Rectal smooth muscle tissue (tissue), 1 donor: ENCODE measurements around the gene FREM1.

ENCODE experiments used
- H3K27ac ChIP-seq: one replicate; pipeline ENCODE4 v1.7.0; 2013; ENCODE audit warnings: low read depth, low read length, inconsistent platforms
- H3K27me3 ChIP-seq: one replicate; pipeline ENCODE4 v1.7.0; 2013; ENCODE audit warnings: low read length; ENCODE audit not compliant: control insufficient read depth, insufficient read depth
- H3K36me3 ChIP-seq: one replicate; pipeline ENCODE4 v1.7.0; 2013; ENCODE audit warnings: low read length; ENCODE audit not compliant: control insufficient read depth, insufficient read depth
- H3K4me1 ChIP-seq: one replicate; pipeline ENCODE4 v1.7.0; 2013; ENCODE audit warnings: low read length; ENCODE audit not compliant: control insufficient read depth, insufficient read depth
- H3K4me3 ChIP-seq: one replicate; pipeline ENCODE4 v1.7.0; 2013; ENCODE audit warnings: low read length
- H3K9ac ChIP-seq: one replicate; pipeline ENCODE4 v1.7.0; 2013; ENCODE audit warnings: low read length

Gene FREM1

GRCh38 chr9:14723301-14723700 is 186.9 kb downstream of the FREM1 start:
- no peak overlapping the region for H3K9ac ChIP-seq
- peaks cover 2% of the 10 kb centered on the region for H3K27me3 ChIP-seq
- no peak overlapping the region for H3K27ac ChIP-seq
- H3K36me3 ChIP-seq: no peaks in the 10 kb centered on the region
- H3K4me3 ChIP-seq: no peak overlapping the region
- H3K4me1 ChIP-seq: no peaks in the 10 kb centered on the region

- no peak within 1 kb of the TSS for H3K27ac ChIP-seq
- H3K36me3 ChIP-seq: no peaks in the 10 kb centered on the region
- H3K27me3 ChIP-seq: peaks cover 2% of the 10 kb centered on the region
- no peaks in the 10 kb centered on the region for H3K4me1 ChIP-seq
- H3K9ac ChIP-seq: no peak within 1 kb of the TSS
- no peak within 1 kb of the TSS for H3K4me3 ChIP-seq
Observed at GRCh38 chr9:14722391-14723035, 187.7 kb downstream of the FREM1 start, which contains the start of gene CER1. Gene CER1 (minus strand): TSS chr9:14722733. CDS start chr9:14722672, 61 bp downstream.

- Histone ChIP-seq H3K9ac (no peak overlapping the region), H3K27me3 (peaks cover 2% of the 10 kb centered on the region), H3K4me1 (no peaks in the 10 kb centered on the region), H3K4me3 (no peak overlapping the region), H3K27ac (no peak overlapping the region), H3K36me3 (no peaks in the 10 kb centered on the region)
Observed at GRCh38 chr9:14719231-14719923, 190.9 kb downstream of the FREM1 start.

- Histone ChIP-seq H3K4me1 (no peaks in the 10 kb centered on the region), H3K36me3 (no peaks in the 10 kb centered on the region), H3K27me3 (no peaks in the 10 kb centered on the region)
Observed at GRCh38 chr9:14715102-14715501, 195.1 kb downstream of the FREM1 start.

GRCh38 chr9:14713187-14713767 is 197.0 kb downstream of the FREM1 start:
- Histone ChIP-seq H3K27me3 (no peaks in the 10 kb centered on the region), H3K36me3 (no peaks in the 10 kb centered on the region), H3K9ac (no peak overlapping the region), H3K4me3 (no peak overlapping the region), H3K4me1 (no peaks in the 10 kb centered on the region), H3K27ac (no peak overlapping the region)

More at GRCh38 chr9:14715102-14715501, 195.1 kb downstream of the FREM1 start:
- H3K4me3 ChIP-seq: no peak overlapping the region
- H3K9ac ChIP-seq: no peak overlapping the region
- no peak overlapping the region for H3K27ac ChIP-seq

GRCh38 chr9:14710804-14711203 is 199.4 kb downstream of the FREM1 start:
- Histone ChIP-seq H3K4me1 (no peaks in the 10 kb centered on the region), H3K4me3 (no peak overlapping the region), H3K36me3 (no peaks in the 10 kb centered on the region), H3K27me3 (no peaks in the 10 kb centered on the region), H3K27ac (no peak overlapping the region), H3K9ac (no peak overlapping the region)

- Histone ChIP-seq H3K27ac (no peak overlapping the region), H3K9ac (no peak overlapping the region), H3K27me3 (no peaks in the 10 kb centered on the region), H3K4me3 (no peak overlapping the region), H3K36me3 (no peaks in the 10 kb centered on the region), H3K4me1 (no peaks in the 10 kb centered on the region)
Observed at GRCh38 chr9:14706530-14707140, 203.6 kb downstream of the FREM1 start.

- no peak overlapping the region for H3K9ac ChIP-seq
- no peak overlapping the region for H3K4me3 ChIP-seq
- no peak overlapping the region for H3K27ac ChIP-seq
- no peaks in the 10 kb centered on the region for H3K36me3 ChIP-seq
- no peaks in the 10 kb centered on the region for H3K27me3 ChIP-seq
- H3K4me1 ChIP-seq: no peaks in the 10 kb centered on the region
Observed at GRCh38 chr9:14705079-14705478, 205.1 kb downstream of the FREM1 start.

- H3K4me1 ChIP-seq: no peaks in the 10 kb centered on the region
- H3K27me3 ChIP-seq: no peaks in the 10 kb centered on the region
- no peak overlapping the region for H3K27ac ChIP-seq
- no peak overlapping the region for H3K9ac ChIP-seq
- H3K36me3 ChIP-seq: no peaks in the 10 kb centered on the region
- H3K4me3 ChIP-seq: no peak overlapping the region
Observed at GRCh38 chr9:14704281-14704680, 205.9 kb downstream of the FREM1 start.

GRCh38 chr9:14702200-14702720 is 208.0 kb downstream of the FREM1 start:
- no peaks in the 10 kb centered on the region for H3K4me1 ChIP-seq
- H3K9ac ChIP-seq: no peak overlapping the region
- H3K36me3 ChIP-seq: no peaks in the 10 kb centered on the region
- no peaks in the 10 kb centered on the region for H3K27me3 ChIP-seq
- H3K4me3 ChIP-seq: no peak overlapping the region
- H3K27ac ChIP-seq: no peak overlapping the region

- no peak within 1 kb of the TSS for H3K27ac ChIP-seq
- no peaks in the 10 kb centered on the region for H3K27me3 ChIP-seq
- peak within 1 kb of the TSS; percentile 57 for H3K9ac ChIP-seq
Observed at GRCh38 chr9:14693251-14693861, 216.9 kb downstream of the FREM1 start, which contains the start of gene ZDHHC21. Gene ZDHHC21 (minus strand): TSS chr9:14693432. CDS start chr9:14674340, 19,092 bp downstream.

More at GRCh38 chr9:14693251-14693861, 216.9 kb downstream of the FREM1 start, which contains the start of gene ZDHHC21:
- H3K4me3 ChIP-seq: peak within 1 kb of the TSS; percentile 61
- H3K4me1 ChIP-seq: no peaks in the 10 kb centered on the region
- H3K36me3 ChIP-seq: no peaks in the 10 kb centered on the region
